HG02642 (cell line): Measurements from ENCODE around the gene SLC8A3.

Source experiments
- ATAC-seq: cut with Tn5 transposase; IDR thresholded peaks from one replicate; pipeline ENCODE4 v1.9.1; 2021; ENCODE audit warnings: mild to moderate bottlenecking; ENCODE audit not compliant: unreplicated experiment, poor library complexity

The SLC8A3 gene

GRCh38 chr14:70130482-70130881 is 58.3 kb downstream of the SLC8A3 start:
- ATAC-seq, result no peak

DNA sequence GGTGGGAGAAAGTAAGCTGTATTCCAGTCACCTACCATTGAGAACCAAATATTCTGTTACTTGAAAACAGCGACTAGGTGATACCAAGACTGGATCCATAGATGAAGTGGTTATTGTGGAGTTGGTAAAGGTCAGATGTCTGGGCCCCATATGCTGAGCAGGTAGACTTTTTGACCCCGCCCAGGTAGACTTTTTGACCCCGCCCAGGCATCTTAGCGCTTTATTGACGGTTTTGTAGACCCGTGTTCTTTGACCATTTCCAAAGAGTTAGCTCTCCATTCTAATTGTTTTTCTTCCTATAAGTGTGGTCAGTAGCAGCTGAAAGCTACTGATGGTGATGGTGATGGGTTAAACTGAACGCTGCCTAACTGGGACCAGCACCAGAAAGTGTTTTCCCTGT is 61.6 kb downstream of the SLC8A3 start:
- ATAC-seq, result no peak

GRCh38 chr14:70123796-70124195 is 65.0 kb downstream of the SLC8A3 start:
- ATAC-seq, result no peak

GRCh38 chr14:70121521-70121920 is 67.2 kb downstream of the SLC8A3 start:
- no peak for ATAC-seq

DNA sequence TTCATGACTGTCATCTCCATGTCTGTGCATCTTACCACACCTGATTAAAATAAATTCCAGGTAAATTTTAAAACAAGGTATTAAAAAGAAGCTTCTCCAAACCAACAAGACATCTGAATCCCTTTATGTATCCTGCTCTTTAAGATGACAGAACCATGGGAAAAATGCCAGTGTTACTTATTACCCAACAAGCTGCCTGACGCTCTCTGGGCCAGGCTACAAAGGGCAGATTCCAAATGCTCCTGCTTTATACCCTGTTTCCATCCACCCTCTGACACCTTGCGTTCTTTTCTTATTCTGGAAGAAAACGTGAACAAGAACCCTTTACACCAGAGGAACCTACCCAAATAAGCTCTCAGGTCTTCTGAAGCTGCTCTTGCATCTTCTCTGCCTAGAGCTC is 70.7 kb downstream of the SLC8A3 start:
- ATAC-seq, result no peak

GRCh38 chr14:70116278-70116677 is 72.5 kb downstream of the SLC8A3 start:
- ATAC-seq, result no peak

DNA sequence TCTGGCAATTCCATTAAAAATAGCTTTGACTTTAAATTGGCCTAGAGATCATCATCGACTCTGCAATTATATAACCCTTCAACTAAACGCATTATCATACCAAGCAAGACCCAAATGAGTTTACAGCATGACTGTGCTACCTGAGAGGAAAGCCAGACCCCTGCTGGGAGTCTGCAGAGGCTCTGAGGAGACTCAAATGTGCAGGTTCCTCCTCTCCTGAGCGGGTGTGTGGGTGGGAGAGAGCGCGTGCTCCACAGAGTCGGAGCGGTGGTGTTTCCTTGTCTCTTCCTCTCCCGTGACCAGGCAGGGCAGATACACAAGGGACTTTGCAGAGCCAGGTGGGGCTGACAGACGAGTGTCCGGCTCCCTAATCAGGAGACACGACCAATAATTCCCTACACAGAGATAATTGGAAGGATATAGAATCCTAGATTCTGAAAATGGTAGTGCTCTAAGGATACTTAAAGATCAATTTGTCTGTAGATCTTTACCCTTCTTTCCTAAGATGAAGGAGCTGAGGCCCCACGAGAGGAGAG is 74.1 kb downstream of the SLC8A3 start:
- ATAC-seq, result no peak

GRCh38 chr14:70113211-70113610 is 75.5 kb downstream of the SLC8A3 start:
- ATAC-seq, result no peak

DNA sequence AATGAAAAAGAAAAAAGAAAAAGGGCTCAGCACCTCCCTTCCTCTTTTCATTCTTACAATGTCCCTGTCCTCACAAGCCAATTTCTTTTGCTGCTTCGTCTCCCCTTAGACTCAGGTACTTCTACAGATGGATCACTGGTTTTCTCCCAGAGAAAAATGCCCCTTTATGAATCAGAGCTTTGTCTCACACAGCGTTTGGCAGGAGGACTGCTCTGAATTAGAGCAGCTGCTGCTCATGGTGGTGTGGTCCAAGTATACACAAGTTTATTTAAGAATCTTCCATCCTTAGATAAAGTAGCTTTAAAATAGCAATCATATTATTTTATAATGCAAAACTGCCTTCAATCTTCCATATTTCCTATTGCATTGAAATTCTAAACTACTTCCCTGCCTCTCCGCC is 80.3 kb downstream of the SLC8A3 start:
- no peak for ATAC-seq

DNA sequence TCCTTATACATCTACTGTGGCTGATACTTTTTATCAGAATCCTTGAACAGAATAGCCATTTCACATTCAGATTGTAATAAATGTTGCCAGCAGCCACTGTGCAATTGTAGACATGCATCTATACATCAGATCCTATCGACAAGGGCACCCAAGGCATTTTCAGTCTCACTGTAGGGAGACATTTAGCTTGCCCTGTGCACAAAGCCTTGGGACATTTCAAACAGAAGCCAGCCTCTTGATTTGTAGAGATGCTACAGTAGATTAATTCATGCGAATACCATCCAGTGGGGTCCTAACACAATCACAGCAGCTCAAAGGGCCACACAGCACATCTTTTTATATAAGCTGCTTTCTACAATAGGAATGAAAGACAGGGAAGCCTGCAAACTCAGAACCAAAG is 81.4 kb downstream of the SLC8A3 start:
- no peak for ATAC-seq

DNA sequence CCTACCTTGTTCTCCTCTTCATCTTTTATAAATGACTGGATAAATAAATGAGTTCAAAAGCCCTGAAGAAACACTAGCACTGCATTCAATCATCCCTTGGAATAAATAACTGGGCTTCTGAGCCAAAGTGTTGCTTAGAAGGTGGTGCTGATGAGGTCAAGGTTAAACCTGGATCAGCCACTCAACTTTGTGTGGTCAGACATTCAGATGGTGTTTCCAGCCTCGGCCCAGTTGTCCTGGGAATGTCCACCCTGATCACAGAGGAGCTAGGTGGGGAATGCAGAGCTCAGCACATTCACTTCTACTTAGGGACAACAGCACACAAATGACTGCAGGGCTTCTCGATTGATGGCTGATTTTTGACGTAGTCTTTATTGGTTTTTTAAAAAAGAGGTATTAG is 88.7 kb downstream of the SLC8A3 start:
- no peak for ATAC-seq

GRCh38 chr14:70098250-70098809 is 90.4 kb downstream of the SLC8A3 start:
- ATAC-seq, result no peak

- no peak for ATAC-seq
Observed at GRCh38 chr14:70097576-70098249, 91.0 kb downstream of the SLC8A3 start.

GRCh38 chr14:70096866-70097265 is 91.9 kb downstream of the SLC8A3 start:
- ATAC-seq, result no peak

- ATAC-seq, result no peak
Observed at GRCh38 chr14:70094631-70095030, 94.1 kb downstream of the SLC8A3 start.

DNA sequence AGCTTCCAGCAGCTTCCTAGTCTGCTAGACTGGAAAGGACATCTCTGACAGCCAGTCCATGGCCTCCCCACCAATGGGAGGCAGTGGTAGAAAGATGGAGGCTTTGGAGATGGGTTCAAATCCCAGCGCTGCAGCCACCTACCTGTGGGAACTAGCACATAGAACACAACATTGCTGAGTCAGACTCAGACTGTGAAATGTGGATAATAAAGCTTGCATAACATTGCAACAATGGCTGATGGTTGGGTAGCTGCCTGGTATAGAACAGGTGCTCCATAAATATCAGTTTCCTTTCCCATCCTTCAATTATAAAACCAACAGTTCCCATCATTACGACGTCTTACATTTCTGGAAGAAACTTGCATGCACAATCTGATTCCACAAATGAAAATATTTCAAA is 94.6 kb downstream of the SLC8A3 start:
- no peak for ATAC-seq

- ATAC-seq, result no peak
Observed at GRCh38 chr14:70093156-70093555, 95.6 kb downstream of the SLC8A3 start.

DNA sequence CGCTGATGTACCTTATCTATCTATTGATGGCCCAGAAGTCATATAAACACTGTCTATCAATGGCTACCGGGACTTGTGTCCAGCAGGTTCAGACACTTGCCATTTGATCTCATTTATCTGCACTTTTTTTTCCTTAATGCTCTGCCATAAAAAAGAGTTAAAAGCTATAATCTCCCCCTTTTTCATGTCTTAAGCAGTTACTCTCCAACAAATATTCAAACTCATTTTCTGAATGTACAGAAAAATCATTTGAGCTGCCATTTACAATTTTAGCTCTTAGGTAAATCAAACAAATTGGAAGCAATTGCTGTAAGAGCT is 101.4 kb downstream of the SLC8A3 start:
- ATAC-seq, result no peak

GRCh38 chr14:70086685-70087379 is 101.9 kb downstream of the SLC8A3 start:
- ATAC-seq, result no peak

DNA sequence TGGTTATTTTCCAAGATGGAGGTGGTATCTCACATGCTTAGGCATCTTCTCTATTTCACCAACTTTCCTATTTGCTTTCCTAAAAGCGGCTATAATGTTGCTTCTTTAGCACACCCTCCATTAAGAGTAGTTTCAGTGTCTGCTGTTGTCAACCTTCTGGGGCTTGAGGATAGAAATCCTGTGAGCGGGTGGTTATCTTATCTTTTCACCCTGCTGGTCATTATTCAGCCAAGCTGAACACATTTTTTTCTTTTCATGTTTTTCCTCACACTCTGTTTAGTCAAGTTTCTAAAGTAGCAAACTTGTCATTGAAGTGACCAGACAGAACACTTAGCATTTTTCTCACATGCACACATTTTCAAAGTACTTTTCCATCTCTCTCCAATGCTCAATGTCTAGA is 104.5 kb downstream of the SLC8A3 start:
- no peak for ATAC-seq

- no peak for ATAC-seq
Observed at GRCh38 chr14:70082394-70082793, 106.4 kb downstream of the SLC8A3 start.

DNA sequence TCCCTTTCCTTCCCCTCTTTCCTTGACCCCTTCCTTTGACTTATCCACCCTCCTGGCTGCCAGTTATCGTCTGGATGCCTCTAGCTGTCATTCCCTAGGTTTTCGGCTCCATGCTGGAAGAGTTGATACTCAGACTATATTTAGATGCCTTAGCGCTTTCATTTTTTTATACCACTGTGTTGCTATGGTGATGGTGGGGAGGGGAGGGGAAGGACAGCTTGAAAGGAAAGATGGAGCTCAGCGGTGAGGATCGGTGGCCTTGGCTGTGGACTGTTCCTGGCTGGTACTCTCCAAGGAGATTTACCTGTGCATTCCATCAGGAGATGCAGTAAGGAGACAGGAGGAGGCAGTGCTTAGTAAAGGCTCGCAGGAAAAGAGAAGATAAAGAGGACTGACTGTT is 108.7 kb downstream of the SLC8A3 start:
- no peak for ATAC-seq
